ENCODE measurements around the gene PSMB10. TPM values are rescaled to one million over a fixed set of nuclear protein-coding genes. Genes with fewer than 3 reads are reported as not detected.

PSMB10 gene
- total and polyA plus RNA-seq, 2 donors (not counting 1 experiment from before 2014, with no cell fraction given) = 18.1 to 66.9 TPM

DNA sequence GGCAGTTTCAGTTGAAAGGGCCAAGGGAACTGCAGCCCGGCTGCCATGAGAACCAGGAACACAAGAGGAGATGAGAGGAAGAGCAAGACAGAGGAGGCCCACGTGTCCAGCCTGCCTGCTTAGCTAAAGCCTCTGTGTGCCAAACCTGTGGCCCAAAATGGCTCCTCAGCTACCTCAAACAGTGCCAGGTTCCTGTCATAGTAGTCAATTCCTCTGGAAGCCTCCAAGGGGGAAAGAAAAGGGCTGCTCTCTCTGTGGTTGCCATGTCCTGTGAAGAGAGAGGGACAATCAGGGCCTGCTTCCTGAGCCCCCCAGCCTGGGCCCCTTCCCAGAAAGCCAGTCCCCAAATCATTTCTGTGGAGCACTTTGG lies 26.6 kb upstream of the PSMB10 start:
- Histone ChIP-seq H3K4me2 (ENCODE audit: extremely low read depth, insufficient read depth, low read length) (no peak overlapping the region), H3K36me3 (ENCODE audit: control insufficient read depth, insufficient read depth, low read length) (peaks cover 32% of the 10 kb centered on the region), H4K20me1 (ENCODE audit: control insufficient read depth, extremely low read depth, insufficient read depth, low read length) (no peaks in the 10 kb centered on the region), H3K4me3 (replicated peaks in 1 of 4; ENCODE audit: control extremely low read depth in 1 of 4, insufficient read depth in 1 of 4, low read depth in 3 of 4, low read length in 4 of 4) (no peak overlapping the region), H2AFZ (ENCODE audit: low read length) (no peak overlapping the region), H3K27me3 (ENCODE audit: control insufficient read depth, insufficient read depth, low read length) (no peaks in the 10 kb centered on the region), H3K27ac (ENCODE audit: insufficient read depth, low read length) (no peak overlapping the region), H3K9me3 (ENCODE audit: control insufficient read depth, insufficient read depth, low read depth, low read length) (no peaks in the 10 kb centered on the region), H3K9ac (ENCODE audit: insufficient read depth, low read length) (no peak overlapping the region), H3K79me2 (ENCODE audit: control insufficient read depth, insufficient read depth, low read length) (peaks cover 89% of the 10 kb centered on the region), H3K4me1 (ENCODE audit: control insufficient read depth, extremely low read depth, insufficient read depth, low read length) (peaks cover 40% of the 10 kb centered on the region)
- TF ChIP-seq, protein P1, sequence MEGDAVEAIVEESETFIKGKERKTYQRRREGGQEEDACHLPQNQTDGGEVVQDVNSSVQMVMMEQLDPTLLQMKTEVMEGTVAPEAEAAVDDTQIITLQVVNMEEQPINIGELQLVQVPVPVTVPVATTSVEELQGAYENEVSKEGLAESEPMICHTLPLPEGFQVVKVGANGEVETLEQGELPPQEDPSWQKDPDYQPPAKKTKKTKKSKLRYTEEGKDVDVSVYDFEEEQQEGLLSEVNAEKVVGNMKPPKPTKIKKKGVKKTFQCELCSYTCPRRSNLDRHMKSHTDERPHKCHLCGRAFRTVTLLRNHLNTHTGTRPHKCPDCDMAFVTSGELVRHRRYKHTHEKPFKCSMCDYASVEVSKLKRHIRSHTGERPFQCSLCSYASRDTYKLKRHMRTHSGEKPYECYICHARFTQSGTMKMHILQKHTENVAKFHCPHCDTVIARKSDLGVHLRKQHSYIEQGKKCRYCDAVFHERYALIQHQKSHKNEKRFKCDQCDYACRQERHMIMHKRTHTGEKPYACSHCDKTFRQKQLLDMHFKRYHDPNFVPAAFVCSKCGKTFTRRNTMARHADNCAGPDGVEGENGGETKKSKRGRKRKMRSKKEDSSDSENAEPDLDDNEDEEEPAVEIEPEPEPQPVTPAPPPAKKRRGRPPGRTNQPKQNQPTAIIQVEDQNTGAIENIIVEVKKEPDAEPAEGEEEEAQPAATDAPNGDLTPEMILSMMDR (conservative IDR thresholded peaks at IDR 0.05 in 1 of 2, IDR thresholded peaks at IDR 0.05 in 1 of 2; ENCODE audit: low read depth in 1 of 2, low read length in 2 of 2) = no peak
- TF ChIP-seq EZH2 (IDR thresholded peaks at IDR 0.05; ENCODE audit: low read length, missing control alignments) = no peak
- no peak for DNase-seq (ENCODE audit: low read depth in 2 of 2)

DNA sequence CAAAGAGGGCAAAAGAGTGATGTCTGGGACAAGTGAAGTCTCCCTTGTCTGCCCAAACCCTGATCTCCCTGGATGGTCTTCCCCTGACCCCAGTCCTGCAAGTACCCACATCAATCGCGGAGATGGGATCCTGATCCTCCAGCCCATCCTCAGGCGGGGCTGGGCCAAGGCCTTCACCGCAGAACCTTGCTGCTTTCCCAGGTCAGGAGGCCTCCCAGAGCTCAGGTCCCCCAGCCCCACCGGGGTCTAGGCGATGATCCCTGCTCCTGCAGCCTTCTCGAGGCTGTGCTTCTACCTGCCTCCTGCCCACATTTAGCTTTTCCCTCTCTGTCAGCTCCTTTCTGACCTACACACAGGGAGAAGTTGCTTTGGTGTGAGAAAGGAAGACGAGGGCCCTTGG lies 25.5 kb upstream of the PSMB10 start:
- H3K9ac ChIP-seq (ENCODE audit: insufficient read depth, low read length) = no peak overlapping the region
- H3K4me2 ChIP-seq (ENCODE audit: extremely low read depth, insufficient read depth, low read length) = no peak overlapping the region
- peaks cover 39% of the 10 kb centered on the region for H3K4me1 ChIP-seq (ENCODE audit: control insufficient read depth, extremely low read depth, insufficient read depth, low read length)
- peaks cover 79% of the 10 kb centered on the region for H3K79me2 ChIP-seq (ENCODE audit: control insufficient read depth, insufficient read depth, low read length)
- TF ChIP-seq, protein P1 (conservative IDR thresholded peaks at IDR 0.05 in 1 of 2, IDR thresholded peaks at IDR 0.05 in 1 of 2; ENCODE audit: low read depth in 1 of 2, low read length in 2 of 2) = no peak
- TF ChIP-seq EZH2 (IDR thresholded peaks at IDR 0.05; ENCODE audit: low read length, missing control alignments) = no peak
- H3K4me3 ChIP-seq (replicated peaks in 1 of 4; ENCODE audit: control extremely low read depth in 1 of 4, insufficient read depth in 1 of 4, low read depth in 3 of 4, low read length in 4 of 4) = no peak overlapping the region
- no peak overlapping the region for H2AFZ ChIP-seq (ENCODE audit: low read length)
- no peaks in the 10 kb centered on the region for H4K20me1 ChIP-seq (ENCODE audit: control insufficient read depth, extremely low read depth, insufficient read depth, low read length)
- DNase-seq (ENCODE audit: low read depth in 2 of 2) = no peak
- no peaks in the 10 kb centered on the region for H3K27me3 ChIP-seq (ENCODE audit: control insufficient read depth, insufficient read depth, low read length)
- no peaks in the 10 kb centered on the region for H3K9me3 ChIP-seq (ENCODE audit: control insufficient read depth, insufficient read depth, low read depth, low read length)
- H3K36me3 ChIP-seq (ENCODE audit: control insufficient read depth, insufficient read depth, low read length) = peaks cover 38% of the 10 kb centered on the region
- no peak overlapping the region for H3K27ac ChIP-seq (ENCODE audit: insufficient read depth, low read length)

DNA sequence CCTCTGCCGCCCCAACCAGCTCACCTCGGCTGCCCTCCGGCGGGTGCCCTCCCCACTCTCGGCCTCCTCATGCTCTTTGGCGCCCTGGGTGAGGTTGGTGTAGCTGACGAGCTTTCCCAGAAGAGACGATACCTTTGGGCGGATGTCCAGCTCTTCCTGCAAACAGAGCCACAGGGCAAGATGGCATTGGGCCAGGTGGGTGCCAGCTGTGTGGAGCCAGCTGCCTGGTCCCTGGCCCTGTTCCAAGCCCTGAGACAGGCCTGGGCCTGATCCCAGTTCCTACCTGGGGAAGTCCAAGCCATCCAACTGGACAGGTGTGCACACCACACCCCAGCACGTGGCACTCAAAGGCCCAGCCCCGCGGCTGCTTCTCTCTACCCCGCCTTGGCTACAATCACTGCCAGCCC lies 24.9 kb upstream of the PSMB10 start:
- TF ChIP-seq, protein P1 (conservative IDR thresholded peaks at IDR 0.05 in 1 of 2, IDR thresholded peaks at IDR 0.05 in 1 of 2; ENCODE audit: low read depth in 1 of 2, low read length in 2 of 2) = no peak
- no peak for TF ChIP-seq EZH2 (IDR thresholded peaks at IDR 0.05; ENCODE audit: low read length, missing control alignments)
- Histone ChIP-seq H3K27ac (ENCODE audit: insufficient read depth, low read length) (no peak overlapping the region), H3K4me2 (ENCODE audit: extremely low read depth, insufficient read depth, low read length) (no peak overlapping the region), H3K4me3 (replicated peaks in 1 of 4; ENCODE audit: control extremely low read depth in 1 of 4, insufficient read depth in 1 of 4, low read depth in 3 of 4, low read length in 4 of 4) (no peak overlapping the region), H3K9me3 (ENCODE audit: control insufficient read depth, insufficient read depth, low read depth, low read length) (no peaks in the 10 kb centered on the region), H3K36me3 (ENCODE audit: control insufficient read depth, insufficient read depth, low read length) (peaks cover 38% of the 10 kb centered on the region), H2AFZ (ENCODE audit: low read length) (no peak overlapping the region), H4K20me1 (ENCODE audit: control insufficient read depth, extremely low read depth, insufficient read depth, low read length) (no peaks in the 10 kb centered on the region), H3K9ac (ENCODE audit: insufficient read depth, low read length) (no peak overlapping the region), H3K4me1 (ENCODE audit: control insufficient read depth, extremely low read depth, insufficient read depth, low read length) (peaks cover 33% of the 10 kb centered on the region), H3K79me2 (ENCODE audit: control insufficient read depth, insufficient read depth, low read length) (peaks cover 73% of the 10 kb centered on the region), H3K27me3 (ENCODE audit: control insufficient read depth, insufficient read depth, low read length) (no peaks in the 10 kb centered on the region)
- no peak for DNase-seq (ENCODE audit: low read depth in 2 of 2)

Measured in fibroblast of lung (primary cell).